Thymus (tissue), 11 donors: ENCODE data around the gene MED16. TPM values are rescaled to one million over a fixed set of nuclear protein-coding genes. Genes with fewer than 3 reads are reported as not detected.

Experiments used
- DNase-seq, 9 donors: peaks; one replicate each; pipeline ENCODE4 v3.0.0-alpha.2; 2013; ENCODE audit warnings: low spot score in 9 of 9, low read depth in 6 of 9, missing footprints in 1 of 9
- H3K27ac ChIP-seq, 2 donors: one replicate each; pipeline ENCODE4 v1.5.1; 2013; ENCODE audit warnings: control low read depth in 1 of 2, low read depth in 1 of 2, low read length in 1 of 2, mild to moderate bottlenecking in 1 of 2, moderate library complexity in 1 of 2
- H3K27me3 ChIP-seq, 2 donors: one replicate each; pipeline ENCODE4 v1.5.1; 2013; ENCODE audit warnings: low read length in 1 of 2; ENCODE audit not compliant: control insufficient read depth in 2 of 2, insufficient read depth in 1 of 2
- H3K36me3 ChIP-seq, 2 donors: one replicate each; pipeline ENCODE4 v1.5.1; 2013; ENCODE audit warnings: low read length in 1 of 2, mild to moderate bottlenecking in 1 of 2, moderate library complexity in 1 of 2; ENCODE audit not compliant: control insufficient read depth in 2 of 2, insufficient read depth in 2 of 2
- H3K4me1 ChIP-seq, 2 donors: one replicate each; pipeline ENCODE4 v1.5.1; 2013; ENCODE audit warnings: low read length in 2 of 2; ENCODE audit not compliant: control insufficient read depth in 2 of 2, insufficient read depth in 2 of 2
- H3K4me3 ChIP-seq, 2 donors: one replicate each; pipeline ENCODE4 v1.5.1; 2013; ENCODE audit warnings: low read length in 2 of 2, control low read depth in 1 of 2, mild to moderate bottlenecking in 1 of 2
- H3K9me3 ChIP-seq, 2 donors: one replicate each; pipeline ENCODE4 v1.5.1; 2013; ENCODE audit warnings: low read length in 1 of 2, mild to moderate bottlenecking in 1 of 2; ENCODE audit not compliant: control insufficient read depth in 2 of 2, insufficient read depth in 1 of 2
- WGBS: extraction: QIAGEN DNeasy Blood & Tissue Kit; methylation state at CpG from one replicate; pipeline ENCODE4 v1.1.7; 2013; 5-methylcytosine and 5-hydroxymethylcytosine counted together
- polyA plus RNA-seq: library from polyadenylated mRNA; stranded (reverse); fragments of 200-250 nt; gene quantifications from one replicate; pipeline ENCODE4 v1.2.3, GENCODE V29; 2013
- total RNA-seq: library from RNA; stranded (reverse); fragments of 120-200 nt; gene quantifications from one replicate; pipeline ENCODE4 v1.2.4, GENCODE V29; 2013
- donor health status: healthy.

MED16 gene
- total and polyA plus RNA-seq, 2 donors: 8.9 to 64.4 TPM

DNA sequence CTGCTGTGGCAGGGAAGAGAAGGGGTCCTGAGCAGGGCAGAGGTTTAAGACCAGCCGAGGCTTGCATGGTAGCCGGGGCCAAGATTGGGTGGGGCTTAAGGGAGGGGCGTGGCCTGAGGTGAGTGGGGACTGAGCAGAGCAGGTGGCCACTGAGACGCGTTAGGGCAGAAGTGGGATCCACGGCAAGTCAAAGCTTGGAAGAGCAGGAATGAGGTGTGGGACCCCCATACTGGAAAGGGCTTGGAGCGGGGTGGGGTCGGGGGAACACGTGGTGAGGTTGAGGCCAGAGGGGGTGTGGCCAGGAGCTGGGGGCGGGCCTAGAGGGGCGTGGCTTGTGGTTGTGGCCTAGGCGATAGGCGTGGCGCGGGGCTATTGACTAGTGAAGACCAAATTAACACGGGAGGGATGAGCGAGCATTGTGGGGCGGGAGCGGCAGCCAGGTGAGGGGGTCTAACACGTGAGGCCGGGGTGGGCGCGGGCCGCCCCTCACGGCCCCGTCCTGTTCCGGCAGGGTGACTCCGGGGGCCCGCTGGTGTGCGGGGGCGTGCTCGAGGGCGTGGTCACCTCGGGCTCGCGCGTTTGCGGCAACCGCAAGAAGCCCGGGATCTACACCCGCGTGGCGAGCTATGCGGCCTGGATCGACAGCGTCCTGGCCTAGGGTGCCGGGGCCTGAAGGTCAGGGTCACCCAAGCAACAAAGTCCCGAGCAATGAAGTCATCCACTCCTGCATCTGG is 30.2 kb downstream of the MED16 start:
- Histone ChIP-seq H3K4me3 (peak overlapping the region in 1 of 2 donors; percentile 25), H3K27me3 (peaks cover 43 to 65% of the 10 kb centered on the region in 2 donors), H3K9me3 (peaks cover 2 to 18% of the 10 kb centered on the region in 2 donors), H3K36me3 (peaks cover 8% of the 10 kb centered on the region in 2 donors), H3K27ac (no peak overlapping the region), H3K4me1 (peaks cover 9 to 17% of the 10 kb centered on the region in 2 donors)
- 7% methylated on average over 48 of the region's 48 CpGs for WGBS
- peak in 3 of 9 donors; percentile 37 to 56 (median 40) for DNase-seq

DNA sequence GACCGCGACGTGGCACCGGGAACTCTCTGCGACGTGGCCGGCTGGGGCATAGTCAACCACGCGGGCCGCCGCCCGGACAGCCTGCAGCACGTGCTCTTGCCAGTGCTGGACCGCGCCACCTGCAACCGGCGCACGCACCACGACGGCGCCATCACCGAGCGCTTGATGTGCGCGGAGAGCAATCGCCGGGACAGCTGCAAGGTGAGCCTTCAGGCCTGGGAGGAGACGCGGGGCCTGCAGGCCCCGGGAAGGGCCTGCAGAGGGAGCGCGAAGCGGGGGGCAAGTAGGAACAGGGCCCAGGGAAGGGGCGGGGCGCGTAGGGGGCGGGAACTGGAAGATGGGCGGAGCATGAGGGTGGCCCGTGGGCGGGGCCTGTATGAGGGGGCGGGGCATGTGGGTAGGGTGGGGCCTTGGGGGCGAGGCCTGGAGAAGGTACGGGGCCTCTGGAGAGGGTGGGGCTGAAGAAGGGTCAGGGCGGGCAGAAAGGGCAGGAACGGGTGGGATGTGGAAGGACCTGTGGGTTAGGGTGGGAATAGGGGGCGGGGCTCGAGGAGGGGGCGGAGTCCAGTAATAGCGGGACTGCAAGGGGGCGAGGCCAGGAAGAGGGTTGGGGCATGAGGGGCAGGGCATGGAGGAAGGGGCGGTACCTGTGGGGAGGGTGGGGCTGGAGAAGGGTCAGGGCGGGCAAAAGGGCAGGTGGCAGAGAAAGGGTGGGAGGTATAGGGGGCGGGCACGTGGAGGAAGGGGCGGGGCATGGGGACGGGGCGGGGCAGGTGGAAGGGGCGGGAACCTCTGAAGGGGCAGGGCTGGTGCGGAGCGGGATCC is 31.0 kb downstream of the MED16 start:
- Histone ChIP-seq H3K27ac (no peak overlapping the region), H3K27me3 (peaks cover 43 to 70% of the 10 kb centered on the region in 2 donors), H3K4me3 (no peak overlapping the region), H3K4me1 (peaks cover 9 to 17% of the 10 kb centered on the region in 2 donors), H3K9me3 (peaks cover 2 to 18% of the 10 kb centered on the region in 2 donors), H3K36me3 (peaks cover 0 to 1% of the 10 kb centered on the region in 2 donors)
- 22% methylated on average over 60 of the region's 60 CpGs for WGBS
- peak in 3 of 9 donors; percentile 18 to 35 (median 35) for DNase-seq

DNA sequence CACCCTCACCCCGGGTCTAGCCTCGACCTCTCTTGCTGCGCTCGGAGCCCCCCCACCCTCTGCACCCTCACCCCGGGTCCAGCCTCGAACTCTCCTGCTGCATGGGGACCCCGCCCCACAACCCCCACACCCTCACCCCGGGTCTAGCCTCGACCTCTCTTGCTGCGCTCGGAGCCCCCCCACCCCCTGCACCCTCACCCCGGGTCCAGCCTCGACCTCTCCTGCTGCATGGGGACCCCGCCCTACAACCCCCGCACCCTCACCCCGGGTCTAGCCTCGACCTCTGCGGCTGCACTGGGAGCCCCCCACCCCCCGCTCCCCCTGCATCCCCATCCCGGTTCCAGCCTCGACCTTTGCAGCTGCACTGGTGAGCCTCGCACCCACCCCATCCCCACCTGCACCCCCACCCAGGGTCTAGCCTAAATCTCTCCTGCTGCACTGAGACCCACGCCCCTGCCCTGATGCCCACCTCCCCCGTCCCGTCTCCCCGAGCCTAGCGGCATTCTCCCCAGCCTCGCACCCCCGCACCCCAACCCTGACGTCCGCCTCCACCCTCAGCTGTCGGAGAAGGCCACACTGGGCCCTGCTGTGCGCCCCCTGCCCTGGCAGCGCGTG is 31.7 kb downstream of the MED16 start:
- Histone ChIP-seq H3K4me1 (peaks cover 9 to 17% of the 10 kb centered on the region in 2 donors), H3K27ac (no peak overlapping the region), H3K36me3 (no peaks in the 10 kb centered on the region), H3K9me3 (peaks cover 2 to 18% of the 10 kb centered on the region in 2 donors), H3K4me3 (no peak overlapping the region), H3K27me3 (peaks cover 43 to 70% of the 10 kb centered on the region in 2 donors)
- DNase-seq: no peak
- WGBS: 67% methylated on average over 35 of the region's 35 CpGs

DNA sequence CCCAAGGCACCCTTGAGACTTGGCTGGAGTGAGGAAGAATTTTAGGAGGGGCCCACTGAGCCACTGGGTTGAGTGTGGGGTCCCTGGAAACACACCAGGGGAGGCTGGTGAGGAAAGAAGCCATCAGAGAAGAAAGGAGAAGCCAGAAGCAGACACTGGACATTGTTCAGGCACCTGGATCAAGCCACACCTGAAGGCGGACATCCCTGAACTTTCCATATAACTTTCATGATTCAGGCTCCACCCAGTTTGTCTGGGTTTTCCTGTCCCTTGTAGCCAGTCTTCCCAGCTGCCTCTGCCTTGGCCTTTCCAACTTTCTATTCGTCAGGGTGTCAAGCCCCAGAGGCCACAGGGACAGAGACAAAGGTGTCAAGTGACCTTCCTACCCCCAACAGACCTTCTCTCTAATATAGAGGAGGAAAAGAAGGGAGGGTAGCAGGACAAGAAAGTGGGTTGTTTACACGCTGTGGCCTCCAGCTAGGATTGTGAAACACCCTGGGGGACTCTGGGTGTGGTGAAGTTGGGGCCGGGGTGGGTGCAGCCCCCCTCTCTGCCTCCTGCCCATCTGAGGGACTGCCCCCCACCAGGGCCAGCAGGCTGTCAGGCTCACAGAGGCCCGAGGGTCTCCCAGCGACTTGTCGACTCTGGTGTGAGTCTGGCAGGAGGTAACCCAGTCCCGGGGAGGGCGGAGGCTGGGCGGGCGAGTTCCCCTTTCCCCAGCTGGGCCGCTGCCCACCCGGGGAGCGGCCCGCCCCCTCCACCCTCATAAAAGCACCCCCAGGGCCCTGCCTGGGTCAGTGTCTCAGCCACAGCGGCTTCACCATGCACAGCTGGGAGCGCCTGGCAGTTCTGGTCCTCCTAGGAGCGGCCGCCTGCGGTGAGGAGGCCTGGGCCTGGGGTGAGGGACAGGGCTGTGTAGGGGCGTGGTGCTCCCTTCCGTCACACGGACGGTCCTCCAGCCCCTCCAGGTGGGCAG is 33.8 kb downstream of the MED16 start, which contains the start of gene CFD:
Gene CFD (plus strand): TSS at position 797 of the 976 bp plus-strand sequence. CDS start 26 bp downstream, at position 823.
- Histone ChIP-seq H3K9me3 (peaks cover 2 to 18% of the 10 kb centered on the region in 2 donors), H3K4me1 (peaks cover 9 to 17% of the 10 kb centered on the region in 2 donors), H3K36me3 (no peaks in the 10 kb centered on the region), H3K4me3 (no peak within 1 kb of the TSS), H3K27me3 (peaks cover 43 to 84% of the 10 kb centered on the region in 2 donors), H3K27ac (no peak within 1 kb of the TSS)
- 25% methylated on average over 24 of the region's 24 CpGs for WGBS
- DNase-seq: no peak

DNA sequence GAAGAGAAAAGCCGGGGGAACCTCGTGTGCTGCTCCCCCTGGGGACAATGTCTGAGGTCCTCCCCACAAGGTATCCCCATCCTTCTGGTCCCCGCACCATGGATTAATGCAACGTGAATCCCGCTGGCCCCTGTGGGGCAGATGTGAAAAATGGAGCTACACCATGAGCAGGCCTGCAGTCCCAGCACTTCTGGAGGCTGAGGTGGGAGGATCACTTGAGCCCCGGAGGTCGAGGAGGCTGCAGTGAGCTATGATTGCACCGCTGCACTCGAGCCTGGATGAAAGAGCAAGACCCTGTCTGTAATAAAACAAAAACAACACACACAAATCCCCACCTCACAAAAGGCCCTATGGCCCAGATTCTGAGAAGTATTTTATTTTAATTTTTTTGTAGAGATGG is 34.7 kb downstream of the MED16 start:
- WGBS: 83% methylated on average over 9 of the region's 9 CpGs
- peaks cover 2 to 17% of the 10 kb centered on the region in 2 donors for H3K9me3 ChIP-seq
- H3K4me1 ChIP-seq: peaks cover 9% of the 10 kb centered on the region in 2 donors
- peaks cover 43 to 82% of the 10 kb centered on the region in 2 donors for H3K27me3 ChIP-seq
- no peak for DNase-seq
- no peak overlapping the region for H3K27ac ChIP-seq
- no peaks in the 10 kb centered on the region for H3K36me3 ChIP-seq
- no peak overlapping the region for H3K4me3 ChIP-seq

DNA sequence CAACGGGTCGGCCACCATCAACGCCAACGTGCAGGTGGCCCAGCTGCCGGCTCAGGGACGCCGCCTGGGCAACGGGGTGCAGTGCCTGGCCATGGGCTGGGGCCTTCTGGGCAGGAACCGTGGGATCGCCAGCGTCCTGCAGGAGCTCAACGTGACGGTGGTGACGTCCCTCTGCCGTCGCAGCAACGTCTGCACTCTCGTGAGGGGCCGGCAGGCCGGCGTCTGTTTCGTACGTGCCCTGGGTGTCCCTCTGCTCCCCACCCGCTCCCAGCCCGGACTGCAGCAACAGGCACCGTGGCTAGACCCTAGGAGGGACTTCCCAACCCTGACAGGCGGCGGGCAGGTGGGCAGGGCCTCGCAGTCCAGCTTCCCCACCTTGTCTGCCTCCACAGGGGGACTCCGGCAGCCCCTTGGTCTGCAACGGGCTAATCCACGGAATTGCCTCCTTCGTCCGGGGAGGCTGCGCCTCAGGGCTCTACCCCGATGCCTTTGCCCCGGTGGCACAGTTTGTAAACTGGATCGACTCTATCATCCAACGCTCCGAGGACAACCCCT is 37.3 kb downstream of the MED16 start:
- H3K4me1 ChIP-seq: no peaks in the 10 kb centered on the region
- peaks cover 0 to 5% of the 10 kb centered on the region in 2 donors for H3K9me3 ChIP-seq
- WGBS: 86% methylated on average over 40 of the region's 40 CpGs
- H3K4me3 ChIP-seq: no peak overlapping the region
- H3K27ac ChIP-seq: no peak overlapping the region
- no peaks in the 10 kb centered on the region for H3K36me3 ChIP-seq
- no peak for DNase-seq
- peaks cover 34 to 81% of the 10 kb centered on the region in 2 donors for H3K27me3 ChIP-seq

DNA sequence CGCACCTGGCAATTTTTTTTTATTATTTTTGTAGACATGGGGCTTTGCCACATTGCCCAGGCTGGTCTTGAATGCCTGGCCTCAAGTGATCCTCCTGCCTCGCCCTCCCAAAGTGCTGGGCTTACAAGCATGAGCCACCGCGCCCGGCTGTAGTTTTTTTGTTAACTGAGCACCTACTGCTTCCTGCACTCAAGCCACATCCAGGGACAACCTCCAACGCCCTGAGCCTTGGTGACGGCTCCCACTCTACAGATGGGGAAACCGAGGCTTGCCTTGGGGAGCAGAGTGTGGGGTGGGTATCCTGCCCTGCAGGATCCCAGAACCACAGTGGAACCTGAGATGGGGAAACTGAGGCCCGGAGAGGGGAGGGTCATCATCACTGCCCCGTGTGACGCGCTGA is 37.8 kb downstream of the MED16 start:
- no peaks in the 10 kb centered on the region for H3K4me1 ChIP-seq
- WGBS: 92% methylated on average over 12 of the region's 12 CpGs
- H3K27me3 ChIP-seq: peaks cover 34 to 81% of the 10 kb centered on the region in 2 donors
- H3K9me3 ChIP-seq: peaks cover 0 to 5% of the 10 kb centered on the region in 2 donors
- no peaks in the 10 kb centered on the region for H3K36me3 ChIP-seq
- no peak overlapping the region for H3K27ac ChIP-seq
- H3K4me3 ChIP-seq: no peak overlapping the region
- DNase-seq: no peak

DNA sequence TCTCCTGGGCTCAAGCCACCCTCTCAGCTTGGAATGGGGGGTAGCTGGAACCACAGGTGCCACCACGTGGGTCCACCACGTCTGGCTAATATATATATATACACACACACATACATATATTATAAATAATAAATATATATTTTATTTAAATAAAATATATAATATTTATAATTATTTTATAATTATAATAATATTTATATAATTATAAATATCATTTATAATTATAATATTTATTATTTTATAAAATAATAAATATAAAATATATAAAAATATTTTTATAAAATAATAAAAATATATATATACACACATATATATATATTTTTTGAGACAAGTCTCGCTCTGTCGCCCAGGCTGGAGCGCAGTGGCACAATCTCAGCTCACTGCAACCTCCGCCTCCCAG is 38.4 kb downstream of the MED16 start:
- Histone ChIP-seq H3K9me3 (peaks cover 0 to 5% of the 10 kb centered on the region in 2 donors), H3K4me1 (no peaks in the 10 kb centered on the region), H3K27me3 (peaks cover 29 to 81% of the 10 kb centered on the region in 2 donors), H3K4me3 (no peak overlapping the region), H3K27ac (no peak overlapping the region), H3K36me3 (no peaks in the 10 kb centered on the region)
- WGBS: 74% methylated on average over 6 of the region's 6 CpGs
- DNase-seq: no peak
